ENCODE data around the gene LCAT. TPM values are rescaled to one million over a fixed set of nuclear protein-coding genes. Genes with fewer than 3 reads are reported as not detected.

The LCAT gene
- total RNA-seq, 1 donor from 2014 or later, result 31.9 TPM

- Mint-ChIP-seq H3K27ac (no peak overlapping the region), H3K27me3 (no peaks in the 10 kb centered on the region), H3K4me3 (ENCODE audit: low read depth) (no peak overlapping the region), H3K36me3 (ENCODE audit: insufficient read depth) (peaks cover 10% of the 10 kb centered on the region), H3K4me1 (ENCODE audit: low read depth) (peaks cover 26% of the 10 kb centered on the region), H3K9me3 (ENCODE audit: low read depth) (no peaks in the 10 kb centered on the region)
- TF ChIP-seq, protein P1, sequence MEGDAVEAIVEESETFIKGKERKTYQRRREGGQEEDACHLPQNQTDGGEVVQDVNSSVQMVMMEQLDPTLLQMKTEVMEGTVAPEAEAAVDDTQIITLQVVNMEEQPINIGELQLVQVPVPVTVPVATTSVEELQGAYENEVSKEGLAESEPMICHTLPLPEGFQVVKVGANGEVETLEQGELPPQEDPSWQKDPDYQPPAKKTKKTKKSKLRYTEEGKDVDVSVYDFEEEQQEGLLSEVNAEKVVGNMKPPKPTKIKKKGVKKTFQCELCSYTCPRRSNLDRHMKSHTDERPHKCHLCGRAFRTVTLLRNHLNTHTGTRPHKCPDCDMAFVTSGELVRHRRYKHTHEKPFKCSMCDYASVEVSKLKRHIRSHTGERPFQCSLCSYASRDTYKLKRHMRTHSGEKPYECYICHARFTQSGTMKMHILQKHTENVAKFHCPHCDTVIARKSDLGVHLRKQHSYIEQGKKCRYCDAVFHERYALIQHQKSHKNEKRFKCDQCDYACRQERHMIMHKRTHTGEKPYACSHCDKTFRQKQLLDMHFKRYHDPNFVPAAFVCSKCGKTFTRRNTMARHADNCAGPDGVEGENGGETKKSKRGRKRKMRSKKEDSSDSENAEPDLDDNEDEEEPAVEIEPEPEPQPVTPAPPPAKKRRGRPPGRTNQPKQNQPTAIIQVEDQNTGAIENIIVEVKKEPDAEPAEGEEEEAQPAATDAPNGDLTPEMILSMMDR (IDR thresholded peaks at IDR 0.05; ENCODE audit: unreplicated experiment), result no peak
- DNase-seq (ENCODE audit: low spot score, unreplicated experiment), result no peak
Observed at GRCh38 chr16:67964477-67965131, 20.7 kb upstream of the LCAT start.

DNA sequence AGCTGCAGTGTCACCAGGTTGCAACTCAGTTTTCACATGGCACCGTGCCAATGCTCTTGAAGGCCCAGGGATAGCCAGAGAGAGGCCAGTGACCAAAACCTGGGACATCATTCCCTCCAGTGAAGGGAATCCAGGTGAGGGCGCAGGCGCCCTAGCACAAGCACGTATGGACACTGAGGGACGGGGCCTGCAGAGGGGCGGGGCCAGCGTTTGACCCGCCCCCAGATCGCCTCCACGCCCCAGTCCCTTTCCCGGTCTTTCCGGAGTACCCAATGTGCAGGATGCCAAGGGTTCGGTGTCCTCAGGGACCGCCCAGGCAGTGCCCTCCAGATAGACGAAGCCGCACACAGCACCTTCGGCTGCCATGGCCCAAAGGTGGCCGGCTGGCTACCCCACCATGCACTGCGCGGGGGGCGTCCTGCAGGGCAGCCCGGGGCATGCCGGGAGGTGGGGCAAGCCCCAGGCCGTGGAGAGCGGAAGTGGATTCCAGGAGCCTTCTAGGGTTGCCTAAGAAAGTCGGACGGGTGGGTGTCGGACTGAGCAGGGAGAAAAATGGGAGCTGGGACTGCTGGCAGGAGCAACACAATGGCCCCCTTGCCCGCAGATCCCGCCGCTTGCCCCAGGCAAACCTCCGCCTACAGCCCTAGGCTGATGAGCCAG lies 19.9 kb upstream of the LCAT start:
- Mint-ChIP-seq H3K27me3 (no peaks in the 10 kb centered on the region), H3K4me3 (ENCODE audit: low read depth) (no peak overlapping the region), H3K9me3 (ENCODE audit: low read depth) (no peaks in the 10 kb centered on the region), H3K4me1 (ENCODE audit: low read depth) (peaks cover 24% of the 10 kb centered on the region), H3K36me3 (ENCODE audit: insufficient read depth) (peaks cover 10% of the 10 kb centered on the region), H3K27ac (no peak overlapping the region)
- no peak for DNase-seq (ENCODE audit: low spot score, unreplicated experiment)
- TF ChIP-seq, protein P1 (IDR thresholded peaks at IDR 0.05; ENCODE audit: unreplicated experiment), result no peak

DNA sequence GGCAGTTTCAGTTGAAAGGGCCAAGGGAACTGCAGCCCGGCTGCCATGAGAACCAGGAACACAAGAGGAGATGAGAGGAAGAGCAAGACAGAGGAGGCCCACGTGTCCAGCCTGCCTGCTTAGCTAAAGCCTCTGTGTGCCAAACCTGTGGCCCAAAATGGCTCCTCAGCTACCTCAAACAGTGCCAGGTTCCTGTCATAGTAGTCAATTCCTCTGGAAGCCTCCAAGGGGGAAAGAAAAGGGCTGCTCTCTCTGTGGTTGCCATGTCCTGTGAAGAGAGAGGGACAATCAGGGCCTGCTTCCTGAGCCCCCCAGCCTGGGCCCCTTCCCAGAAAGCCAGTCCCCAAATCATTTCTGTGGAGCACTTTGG lies 19.4 kb upstream of the LCAT start:
- peaks cover 24% of the 10 kb centered on the region for H3K4me1 Mint-ChIP-seq (ENCODE audit: low read depth)
- H3K27ac Mint-ChIP-seq, result no peak overlapping the region
- H3K4me3 Mint-ChIP-seq (ENCODE audit: low read depth), result no peak overlapping the region
- TF ChIP-seq, protein P1 (IDR thresholded peaks at IDR 0.05; ENCODE audit: unreplicated experiment), result no peak
- H3K9me3 Mint-ChIP-seq (ENCODE audit: low read depth), result no peaks in the 10 kb centered on the region
- H3K27me3 Mint-ChIP-seq, result no peaks in the 10 kb centered on the region
- H3K36me3 Mint-ChIP-seq (ENCODE audit: insufficient read depth), result peaks cover 14% of the 10 kb centered on the region
- DNase-seq (ENCODE audit: low spot score, unreplicated experiment), result no peak

GRCh38 chr16:67962135-67962534 lies 18.2 kb upstream of the LCAT start:
- Mint-ChIP-seq H3K27ac (peak overlapping the region; percentile 33), H3K36me3 (ENCODE audit: insufficient read depth) (peaks cover 15% of the 10 kb centered on the region), H3K27me3 (no peaks in the 10 kb centered on the region), H3K9me3 (ENCODE audit: low read depth) (no peaks in the 10 kb centered on the region), H3K4me1 (ENCODE audit: low read depth) (peaks cover 18% of the 10 kb centered on the region), H3K4me3 (ENCODE audit: low read depth) (no peak overlapping the region)
- TF ChIP-seq, protein P1 (IDR thresholded peaks at IDR 0.05; ENCODE audit: unreplicated experiment), result no peak
- no peak for DNase-seq (ENCODE audit: low spot score, unreplicated experiment)

DNA sequence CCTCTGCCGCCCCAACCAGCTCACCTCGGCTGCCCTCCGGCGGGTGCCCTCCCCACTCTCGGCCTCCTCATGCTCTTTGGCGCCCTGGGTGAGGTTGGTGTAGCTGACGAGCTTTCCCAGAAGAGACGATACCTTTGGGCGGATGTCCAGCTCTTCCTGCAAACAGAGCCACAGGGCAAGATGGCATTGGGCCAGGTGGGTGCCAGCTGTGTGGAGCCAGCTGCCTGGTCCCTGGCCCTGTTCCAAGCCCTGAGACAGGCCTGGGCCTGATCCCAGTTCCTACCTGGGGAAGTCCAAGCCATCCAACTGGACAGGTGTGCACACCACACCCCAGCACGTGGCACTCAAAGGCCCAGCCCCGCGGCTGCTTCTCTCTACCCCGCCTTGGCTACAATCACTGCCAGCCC lies 17.6 kb upstream of the LCAT start:
- TF ChIP-seq, protein P1 (IDR thresholded peaks at IDR 0.05; ENCODE audit: unreplicated experiment), result no peak
- no peak for DNase-seq (ENCODE audit: low spot score, unreplicated experiment)
- peaks cover 15% of the 10 kb centered on the region for H3K36me3 Mint-ChIP-seq (ENCODE audit: insufficient read depth)
- no peaks in the 10 kb centered on the region for H3K9me3 Mint-ChIP-seq (ENCODE audit: low read depth)
- H3K4me3 Mint-ChIP-seq (ENCODE audit: low read depth), result no peak overlapping the region
- H3K4me1 Mint-ChIP-seq (ENCODE audit: low read depth), result peaks cover 12% of the 10 kb centered on the region
- no peaks in the 10 kb centered on the region for H3K27me3 Mint-ChIP-seq
- H3K27ac Mint-ChIP-seq, result no peak overlapping the region

Data from progenitor cell of endocrine pancreas (in vitro differentiated cells).